IPS-20b (cell line): ENCODE data around the gene RAB1A.

Experiments
- H3K27ac ChIP-seq: one replicate; pipeline ENCODE4 v1.5.1; 2013; ENCODE audit warnings: low read length
- H3K27me3 ChIP-seq: 2 replicates; pipeline ENCODE4 v1.6.1; 2013; ENCODE audit warnings: mild to moderate bottlenecking, low read length, inconsistent platforms; ENCODE audit not compliant: insufficient read depth
- H3K36me3 ChIP-seq: 2 replicates; pipeline ENCODE4 v1.6.1; 2013; ENCODE audit warnings: low read depth, mild to moderate bottlenecking, inconsistent platforms, low read length, moderate library complexity; ENCODE audit not compliant: insufficient read depth
- H3K4me1 ChIP-seq: 2 replicates; pipeline ENCODE4 v1.6.1; 2013; ENCODE audit warnings: mild to moderate bottlenecking, control low read depth, inconsistent platforms, low read length, moderate library complexity; ENCODE audit not compliant: insufficient read depth
- H3K4me3 ChIP-seq: 2 replicates; pipeline ENCODE4 v1.5.1; 2013; ENCODE audit warnings: mild to moderate bottlenecking, low read length, inconsistent platforms
- H3K9ac ChIP-seq: 2 replicates; pipeline ENCODE4 v1.6.1; 2013; ENCODE audit warnings: low read depth, mild to moderate bottlenecking, inconsistent platforms, low read length, moderate library complexity
- H3K9me3 ChIP-seq: 2 replicates; pipeline ENCODE4 v1.6.1; 2013; ENCODE audit warnings: mild to moderate bottlenecking, low read depth, low read length, inconsistent platforms; ENCODE audit not compliant: insufficient read depth

Gene RAB1A

GRCh38 chr2:65055422-65056214 lies 74.3 kb downstream of the RAB1A start:
- Histone ChIP-seq H3K4me1 (peaks cover 5% of the 10 kb centered on the region; the same call in 1 of the 2 replicates), H3K27ac (no peak overlapping the region)

GRCh38 chr2:65054749-65055421 lies 75.0 kb downstream of the RAB1A start:
- Histone ChIP-seq H3K36me3 (no peaks in the 10 kb centered on the region; the same call in 1 of the 2 replicates), H3K4me3 (peak overlapping the region; percentile 84; the same call in 1 of the 2 replicates), H3K9ac (no peak overlapping the region), H3K9me3 (no peaks in the 10 kb centered on the region), H3K27ac (no peak overlapping the region), H3K4me1 (peaks cover 5% of the 10 kb centered on the region), H3K27me3 (no peaks in the 10 kb centered on the region)

More at GRCh38 chr2:65055422-65056214, 74.3 kb downstream of the RAB1A start:
- Histone ChIP-seq H3K27me3 (no peaks in the 10 kb centered on the region), H3K4me3 (peak overlapping the region; percentile 84), H3K9ac (peak overlapping the region; percentile 75; the same call in 1 of the 2 replicates), H3K9me3 (no peaks in the 10 kb centered on the region), H3K36me3 (no peaks in the 10 kb centered on the region; the same call in 1 of the 2 replicates)

- Histone ChIP-seq H3K9ac (no peak overlapping the region), H3K27ac (no peak overlapping the region), H3K36me3 (peaks cover 2% of the 10 kb centered on the region; the same call in 1 of the 2 replicates), H3K27me3 (no peaks in the 10 kb centered on the region), H3K4me1 (peaks cover 15% of the 10 kb centered on the region), H3K4me3 (no peak overlapping the region), H3K9me3 (peaks cover 8% of the 10 kb centered on the region)
Measured at GRCh38 chr2:65053199-65053598, 76.7 kb downstream of the RAB1A start.

DNA sequence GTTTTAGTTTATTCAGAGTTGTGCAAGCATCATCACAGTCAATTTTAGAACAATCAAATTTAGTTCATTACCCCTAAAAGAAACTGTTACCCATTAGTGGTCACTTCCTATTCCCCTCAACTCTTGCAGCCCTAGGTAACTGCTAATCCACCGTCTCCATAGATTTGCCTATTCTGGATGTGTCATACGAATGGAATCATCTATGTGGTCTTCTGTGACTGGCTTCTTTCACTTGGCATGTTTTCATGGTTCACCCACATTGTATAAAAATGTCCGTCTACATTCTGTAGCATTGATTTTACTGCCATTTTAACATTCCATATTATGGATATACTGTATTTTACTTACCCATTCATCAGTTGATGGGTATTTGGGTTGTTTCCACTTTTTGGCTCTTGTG lies 79.0 kb downstream of the RAB1A start:
- Histone ChIP-seq H3K27ac (no peak overlapping the region), H3K9me3 (peaks cover 12% of the 10 kb centered on the region), H3K4me3 (no peak overlapping the region), H3K4me1 (peaks cover 17% of the 10 kb centered on the region), H3K9ac (no peak overlapping the region), H3K27me3 (no peaks in the 10 kb centered on the region), H3K36me3 (peaks cover 10% of the 10 kb centered on the region)

DNA sequence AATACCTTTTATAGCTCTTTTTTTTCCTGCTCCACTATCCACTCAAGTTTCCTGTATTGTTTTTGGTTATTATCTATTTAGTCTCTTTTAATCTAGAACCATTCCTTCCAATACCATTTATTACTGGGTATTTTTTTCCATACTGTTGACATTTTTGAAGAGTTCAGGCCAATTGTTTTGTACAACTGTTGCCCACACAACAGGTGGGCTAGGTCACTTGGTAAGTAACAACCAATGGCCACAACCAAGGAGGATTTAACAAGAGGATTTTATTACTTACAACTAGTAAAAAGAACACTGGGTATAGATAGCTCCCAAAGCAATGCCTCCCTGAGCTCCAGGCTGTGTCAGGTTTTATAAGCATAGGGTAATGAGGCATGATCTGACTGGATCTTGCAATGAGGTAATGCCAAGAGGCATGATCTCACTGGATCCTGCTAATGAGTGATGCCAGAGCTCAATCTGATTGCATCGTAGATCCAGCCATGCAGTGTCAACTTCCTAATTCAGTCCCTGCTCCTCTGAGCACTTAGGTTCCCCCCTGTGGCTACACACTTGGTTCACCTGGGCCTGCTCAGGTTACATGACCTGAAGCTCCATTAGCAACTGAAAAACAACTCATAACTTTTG lies 80.8 kb downstream of the RAB1A start:
- Histone ChIP-seq H3K9me3 (peaks cover 12% of the 10 kb centered on the region), H3K9ac (no peak overlapping the region), H3K36me3 (peaks cover 13% of the 10 kb centered on the region), H3K27ac (peak overlapping the region; percentile 26), H3K4me3 (no peak overlapping the region), H3K27me3 (no peaks in the 10 kb centered on the region), H3K4me1 (peaks cover 26% of the 10 kb centered on the region)

- no peak overlapping the region for H3K4me3 ChIP-seq
- peaks cover 26% of the 10 kb centered on the region for H3K4me1 ChIP-seq
- H3K36me3 ChIP-seq: peaks cover 17% of the 10 kb centered on the region
- no peaks in the 10 kb centered on the region for H3K27me3 ChIP-seq
- peaks cover 12% of the 10 kb centered on the region for H3K9me3 ChIP-seq
- no peak overlapping the region for H3K9ac ChIP-seq
- H3K27ac ChIP-seq: no peak overlapping the region
Measured at GRCh38 chr2:65046633-65047407, 83.1 kb downstream of the RAB1A start.

DNA sequence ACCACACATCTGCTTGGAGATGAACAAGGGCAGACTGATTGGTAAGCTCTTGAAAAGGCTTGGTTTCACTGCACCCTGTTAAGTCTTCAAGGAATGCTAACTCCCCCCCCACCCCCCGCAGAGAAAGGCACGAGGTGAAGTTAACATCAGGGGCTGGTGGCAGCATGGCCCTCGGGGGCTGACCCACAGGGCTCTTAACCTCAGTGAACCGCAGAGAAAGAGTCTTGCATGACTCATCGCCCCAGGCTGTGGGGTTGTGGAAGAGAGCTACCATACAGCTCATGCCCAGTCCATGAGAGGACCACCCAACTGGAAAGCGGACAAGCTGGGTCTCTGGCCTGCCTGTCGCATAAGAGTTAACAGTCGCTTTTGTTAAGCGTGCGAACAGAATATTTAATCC lies 84.3 kb downstream of the RAB1A start:
- H3K27ac ChIP-seq: no peak overlapping the region

GRCh38 chr2:65044097-65044735 lies 85.7 kb downstream of the RAB1A start:
- Histone ChIP-seq H3K4me1 (peaks cover 19% of the 10 kb centered on the region), H3K9ac (no peak overlapping the region), H3K27ac (no peak overlapping the region), H3K4me3 (no peak overlapping the region), H3K36me3 (peaks cover 17% of the 10 kb centered on the region), H3K27me3 (no peaks in the 10 kb centered on the region), H3K9me3 (peaks cover 12% of the 10 kb centered on the region)

More for the DNA sequence above, 84.3 kb downstream of the RAB1A start:
- no peaks in the 10 kb centered on the region for H3K27me3 ChIP-seq
- peaks cover 12% of the 10 kb centered on the region for H3K9me3 ChIP-seq
- peaks cover 17% of the 10 kb centered on the region for H3K36me3 ChIP-seq
- H3K4me3 ChIP-seq: no peak overlapping the region
- no peak overlapping the region for H3K9ac ChIP-seq
- H3K4me1 ChIP-seq: peaks cover 26% of the 10 kb centered on the region

DNA sequence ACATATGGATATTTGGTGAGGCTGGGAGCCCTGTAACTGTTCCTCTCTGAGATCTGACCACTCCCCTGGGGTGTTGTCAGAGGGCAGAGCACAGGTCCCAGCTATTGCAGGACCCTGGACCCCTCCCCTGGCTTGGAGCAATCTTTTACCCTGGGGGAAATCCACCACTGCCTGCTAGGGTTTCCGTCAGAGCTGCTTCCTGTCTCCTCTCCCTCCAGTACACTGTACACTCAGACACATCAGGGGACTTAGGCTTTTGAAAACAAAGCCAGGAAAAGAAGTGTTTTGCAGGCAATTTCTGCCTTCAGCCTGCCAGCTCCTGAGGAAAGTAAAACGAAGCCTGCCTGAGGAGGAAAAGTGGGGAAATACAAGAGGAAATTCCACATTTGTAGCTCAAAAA lies 86.9 kb downstream of the RAB1A start:
- Histone ChIP-seq H3K4me1 (peaks cover 15% of the 10 kb centered on the region), H3K27me3 (no peaks in the 10 kb centered on the region), H3K9me3 (peaks cover 2% of the 10 kb centered on the region), H3K9ac (no peak overlapping the region), H3K4me3 (no peak overlapping the region), H3K27ac (no peak overlapping the region), H3K36me3 (peaks cover 20% of the 10 kb centered on the region)

DNA sequence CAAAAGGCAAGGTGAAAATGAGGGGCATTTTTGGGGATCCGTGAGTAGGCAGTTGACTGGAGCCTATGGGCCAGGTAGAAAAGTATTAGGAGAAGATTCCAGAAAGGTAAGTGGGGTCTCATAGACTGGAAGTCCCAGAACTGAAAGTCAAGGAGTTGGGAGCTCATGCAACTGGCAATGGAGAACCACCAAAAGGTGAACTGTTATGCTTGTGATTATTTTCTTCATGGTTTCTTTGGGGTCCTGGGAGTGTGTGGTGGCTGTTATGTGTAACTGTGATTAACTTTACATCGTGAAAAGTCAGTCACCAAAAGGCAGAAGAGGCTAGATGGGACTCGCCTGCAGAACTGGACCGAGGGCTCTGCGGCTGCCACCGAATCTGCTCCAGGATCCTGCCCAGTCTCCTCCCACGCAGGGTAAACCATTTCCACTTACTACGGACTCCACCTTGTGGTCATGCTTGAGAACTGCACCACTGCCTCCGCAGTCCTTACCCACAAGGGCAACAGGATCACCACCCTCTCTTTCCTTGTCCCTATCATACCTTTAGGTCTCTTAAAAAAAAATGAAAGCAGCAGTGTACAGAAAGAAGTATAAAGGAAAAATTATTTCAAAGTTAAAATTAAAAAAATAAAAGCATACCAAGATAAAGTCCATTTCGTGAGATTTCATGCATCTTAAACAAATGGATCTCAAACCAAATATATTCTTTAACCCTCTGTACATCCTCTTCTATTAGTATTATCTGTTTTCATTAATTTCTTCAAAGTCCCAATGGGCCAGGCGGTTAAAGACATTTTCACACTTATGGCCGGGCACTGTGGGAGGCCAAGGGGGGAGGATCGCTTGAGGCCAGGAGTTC lies 89.3 kb downstream of the RAB1A start:
- no peak overlapping the region for H3K4me3 ChIP-seq
- no peak overlapping the region for H3K9ac ChIP-seq
- no peaks in the 10 kb centered on the region for H3K9me3 ChIP-seq
- H3K4me1 ChIP-seq: peaks cover 7% of the 10 kb centered on the region
- no peak overlapping the region for H3K27ac ChIP-seq
- peaks cover 18% of the 10 kb centered on the region for H3K36me3 ChIP-seq
- H3K27me3 ChIP-seq: no peaks in the 10 kb centered on the region
